AG04450 (cell line): Measurements from ENCODE around the gene BMAL2. TPM values are rescaled to one million over a fixed set of nuclear protein-coding genes. Genes with fewer than 3 reads are reported as not detected.

Experiments
- CTCF ChIA-PET: fragments of 300-600, 350-600 bp; formaldehyde crosslinking; extraction: SDS; loops from one replicate; lab custom pipeline; 2022; ENCODE audit warnings: antibody characterized with exemption, inconsistent platforms; lab: Charles Lee
- POLR2A ChIA-PET: fragments of 350-600 bp; formaldehyde crosslinking; extraction: SDS; loops from one replicate; lab custom pipeline; 2021; ENCODE audit warnings: antibody characterized with exemption, inconsistent platforms; lab: Yijun Ruan, JAX
- DNase-seq: peaks from one replicate; pipeline ENCODE4 v3.0.0-alpha.2; 2011; ENCODE audit warnings: low read depth, low spot score
- H3K27ac ChIP-seq: one replicate; pipeline ENCODE4 v1.5.1; 2012; ENCODE audit warnings: low read depth, low read length, control low read depth
- H3K27me3 ChIP-seq: one replicate; pipeline ENCODE4 v1.6.0; 2012; ENCODE audit warnings: low read length; ENCODE audit not compliant: control insufficient read depth, insufficient read depth
- H3K4me3 ChIP-seq: 2 replicates; pipeline ENCODE4 v1.5.1; 2011; ENCODE audit warnings: mild to moderate bottlenecking, low read depth, low read length, control low read depth
- H3K9me3 ChIP-seq: 2 replicates; pipeline ENCODE4 v1.5.1; 2012; ENCODE audit warnings: low read length; ENCODE audit not compliant: control insufficient read depth, insufficient read depth
- polyA plus RNA-seq: library from polyadenylated mRNA; depleted of rRNA; stranded (reverse); fragments of >200 nt; gene quantifications from 2 replicates; pipeline ENCODE4 v1.2.3, GENCODE V29; 2011
- TF ChIP-seq, protein P1 (sequence below): IDR thresholded peaks from 2 replicates; pipeline ENCODE4 v1.5.1; 2011; ENCODE audit warnings: low read depth, low read length, control low read depth, inconsistent platforms

Gene BMAL2
- polyA plus RNA-seq, 1 experiment = 28.8 TPM

DNA sequence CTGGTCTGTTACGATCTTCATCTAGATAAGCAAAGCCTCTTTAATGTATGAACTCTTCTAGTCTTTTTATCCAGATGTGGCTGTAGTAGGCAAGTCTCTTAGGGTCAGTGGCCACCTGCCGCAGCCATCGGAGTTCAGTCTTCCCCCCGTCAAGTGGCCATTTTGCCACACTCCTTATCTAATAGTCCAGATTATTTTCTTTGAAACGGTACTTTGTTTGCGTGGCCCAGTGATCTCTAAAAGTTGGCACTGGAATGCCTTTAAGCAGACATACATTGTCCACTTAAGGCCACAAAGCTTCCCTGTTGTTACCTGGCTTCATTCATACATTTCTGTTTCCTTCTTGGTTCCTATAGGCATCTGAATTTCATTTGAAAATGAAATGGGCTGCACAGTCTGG is 36.0 kb upstream of the BMAL2 start:
- DNase-seq = no peak
- TF ChIP-seq, protein P1, sequence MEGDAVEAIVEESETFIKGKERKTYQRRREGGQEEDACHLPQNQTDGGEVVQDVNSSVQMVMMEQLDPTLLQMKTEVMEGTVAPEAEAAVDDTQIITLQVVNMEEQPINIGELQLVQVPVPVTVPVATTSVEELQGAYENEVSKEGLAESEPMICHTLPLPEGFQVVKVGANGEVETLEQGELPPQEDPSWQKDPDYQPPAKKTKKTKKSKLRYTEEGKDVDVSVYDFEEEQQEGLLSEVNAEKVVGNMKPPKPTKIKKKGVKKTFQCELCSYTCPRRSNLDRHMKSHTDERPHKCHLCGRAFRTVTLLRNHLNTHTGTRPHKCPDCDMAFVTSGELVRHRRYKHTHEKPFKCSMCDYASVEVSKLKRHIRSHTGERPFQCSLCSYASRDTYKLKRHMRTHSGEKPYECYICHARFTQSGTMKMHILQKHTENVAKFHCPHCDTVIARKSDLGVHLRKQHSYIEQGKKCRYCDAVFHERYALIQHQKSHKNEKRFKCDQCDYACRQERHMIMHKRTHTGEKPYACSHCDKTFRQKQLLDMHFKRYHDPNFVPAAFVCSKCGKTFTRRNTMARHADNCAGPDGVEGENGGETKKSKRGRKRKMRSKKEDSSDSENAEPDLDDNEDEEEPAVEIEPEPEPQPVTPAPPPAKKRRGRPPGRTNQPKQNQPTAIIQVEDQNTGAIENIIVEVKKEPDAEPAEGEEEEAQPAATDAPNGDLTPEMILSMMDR = no peak
- Histone ChIP-seq H3K4me3 (no peak overlapping the region), H3K9me3 (no peaks in the 10 kb centered on the region), H3K27ac (no peak overlapping the region), H3K27me3 (no peaks in the 10 kb centered on the region)
- ChIA-PET POLR2A (no interaction called here), CTCF (interaction anchor here (1.0 to 3.1 kb wide), 3 partner anchors 7 to 282 kb away, joined by 3 to 23 read pairs (median 4); no protein-coding TSS in a partner anchor)

DNA sequence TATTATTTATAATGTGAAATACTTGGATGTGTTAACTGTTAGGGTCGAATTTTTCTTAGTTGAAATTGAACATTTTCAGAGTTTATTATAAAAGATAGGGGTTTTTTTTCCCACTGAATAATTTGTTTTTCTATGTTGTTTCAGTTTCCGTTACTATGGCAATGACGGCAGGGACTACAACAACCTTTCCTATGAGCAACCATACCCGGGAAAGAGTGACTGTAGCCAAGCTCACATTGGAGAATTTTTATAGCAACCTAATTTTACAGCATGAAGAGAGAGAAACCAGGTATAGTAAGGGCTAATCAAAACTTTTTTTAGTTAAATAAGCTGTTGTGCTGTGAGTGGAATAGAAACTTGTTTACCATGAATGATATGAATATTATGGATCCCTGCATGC is 35.1 kb upstream of the BMAL2 start:
- H3K27me3 ChIP-seq = no peaks in the 10 kb centered on the region
- CTCF ChIA-PET = interaction anchor here (1.0 to 3.1 kb wide), 2 partner anchors 9 to 283 kb away, joined by 3 to 23 read pairs; no protein-coding TSS in a partner anchor
- POLR2A ChIA-PET = no interaction called here

DNA sequence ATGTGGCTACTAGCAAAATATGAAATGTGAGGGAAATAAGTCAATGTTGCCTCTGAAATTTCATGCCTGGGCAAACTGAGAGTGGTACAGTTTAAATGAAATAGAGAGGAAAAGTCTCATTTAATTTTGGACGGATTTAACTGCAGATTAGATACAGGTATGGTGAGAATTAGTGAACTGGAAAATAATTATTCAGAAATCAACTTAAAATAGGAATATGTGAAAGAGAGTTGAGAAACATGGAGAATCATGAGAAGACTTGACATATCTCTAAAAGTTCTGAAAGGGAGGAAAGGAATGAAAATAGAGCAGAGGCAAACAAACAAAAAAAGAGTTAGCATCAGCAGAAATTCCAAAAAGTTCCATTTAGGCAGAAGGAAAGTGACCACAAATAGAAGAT is 33.5 kb upstream of the BMAL2 start:
- DNase-seq = no peak
- Histone ChIP-seq H3K27me3 (no peaks in the 10 kb centered on the region), H3K4me3 (no peak overlapping the region), H3K27ac (no peak overlapping the region), H3K9me3 (no peaks in the 10 kb centered on the region)
- TF ChIP-seq, protein P1 = no peak
- ChIA-PET CTCF (no interaction called here), POLR2A (no interaction called here)

More for the DNA sequence above, 35.1 kb upstream of the BMAL2 start:
- no peak for DNase-seq
- TF ChIP-seq, protein P1 = no peak
- no peaks in the 10 kb centered on the region for H3K9me3 ChIP-seq
- no peak overlapping the region for H3K27ac ChIP-seq
- no peak overlapping the region for H3K4me3 ChIP-seq

DNA sequence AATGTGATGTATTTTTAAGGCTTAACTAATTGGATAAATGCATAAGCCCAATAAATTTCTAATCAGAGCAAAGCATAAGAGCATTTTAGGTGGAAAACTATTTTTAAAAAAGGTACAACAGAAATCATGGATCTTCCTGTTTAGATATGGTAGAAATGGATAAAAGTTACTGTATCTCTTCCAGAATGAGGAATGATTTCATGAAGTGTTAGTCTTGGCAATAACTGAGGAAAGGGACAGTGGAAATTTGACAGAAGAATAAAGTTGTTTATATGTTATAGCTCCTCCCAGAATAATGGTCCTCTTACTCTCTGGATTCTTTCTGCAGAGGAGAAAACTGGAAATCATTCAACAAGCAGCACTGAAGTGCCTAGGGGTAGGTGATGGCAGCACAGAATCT is 32.4 kb upstream of the BMAL2 start:
- ChIA-PET POLR2A (no interaction called here), CTCF (no interaction called here)
- TF ChIP-seq, protein P1 = no peak
- no peaks in the 10 kb centered on the region for H3K27me3 ChIP-seq
- DNase-seq = no peak
- H3K9me3 ChIP-seq = no peaks in the 10 kb centered on the region
- no peak overlapping the region for H3K4me3 ChIP-seq
- no peak overlapping the region for H3K27ac ChIP-seq

DNA sequence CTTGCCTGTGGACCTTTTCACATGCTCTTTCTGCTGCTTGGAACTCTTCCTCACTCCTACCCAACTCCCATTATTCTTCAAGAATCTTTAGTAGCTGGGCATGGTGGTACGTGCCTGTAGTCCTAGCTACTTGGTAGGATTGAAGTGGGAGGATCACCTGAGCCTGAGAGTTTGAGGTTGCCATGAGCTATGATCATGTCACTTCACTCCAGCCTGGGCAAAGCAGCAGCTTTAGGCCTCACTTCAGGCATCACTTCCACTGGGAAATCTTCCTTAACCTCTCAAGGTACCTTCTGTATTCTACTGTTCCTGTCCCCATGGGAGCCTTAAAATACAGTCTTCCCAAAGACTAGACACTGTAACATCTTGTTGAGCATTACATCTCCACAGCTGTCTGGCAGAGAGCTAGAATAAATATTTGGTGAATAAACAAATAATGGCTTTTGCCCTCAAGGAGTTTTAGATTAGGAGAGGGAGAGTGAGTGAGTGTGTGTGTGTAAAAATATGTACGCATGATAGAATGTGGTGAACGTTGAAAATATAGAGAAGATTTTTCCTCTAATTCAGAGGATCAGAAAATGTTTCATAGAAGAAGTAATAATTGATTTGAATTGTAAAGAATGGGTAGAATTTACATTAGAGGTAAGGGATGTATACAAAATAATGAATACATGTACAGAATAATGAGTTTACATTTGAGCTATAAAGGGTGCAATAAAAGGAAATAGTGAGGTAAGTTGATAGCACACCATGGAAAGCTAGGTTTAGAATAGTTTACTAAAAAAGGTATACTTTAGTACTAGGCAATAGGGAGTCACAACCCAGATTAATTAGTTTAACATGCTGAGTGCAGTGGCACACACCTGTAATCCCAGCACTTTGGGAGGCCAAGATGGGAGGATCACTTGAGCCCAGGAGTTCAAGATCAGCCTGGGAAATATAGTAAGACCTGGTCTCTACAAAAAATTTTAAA is 29.2 kb upstream of the BMAL2 start:
- TF ChIP-seq, protein P1 = no peak
- POLR2A ChIA-PET = interaction anchor here (0.7 kb wide), 1 partner anchor 11 kb away, joined by 7 read pairs; no protein-coding TSS in a partner anchor
- no peak for DNase-seq

More for the DNA sequence above, 29.2 kb upstream of the BMAL2 start:
- H3K4me3 ChIP-seq = no peak overlapping the region
- CTCF ChIA-PET = interaction anchor here (0.6 to 9.0 kb wide), 10 partner anchors 7 to 351 kb away, joined by 3 to 124 read pairs (median 5); no protein-coding TSS in a partner anchor
- no peaks in the 10 kb centered on the region for H3K27me3 ChIP-seq
- no peaks in the 10 kb centered on the region for H3K9me3 ChIP-seq
- H3K27ac ChIP-seq = no peak overlapping the region
